RWPE2 (cell line): ENCODE measurements around the gene SLC1A3.

Experiments used
- ATAC-seq: fragments of 200-7000 bp; cut with Tn5 transposase; 3 replicates; pipeline ENCODE4 v1.9.1; 2021; ENCODE audit warnings: low read depth
- DNase-seq: peaks from one replicate; pipeline ENCODE4 v3.0.0-alpha.2; 2020; ENCODE audit warnings: low spot score
- H3K27ac ChIP-seq: fragments of 450-650 bp; 2 replicates; pipeline ENCODE4 v1.5.1; 2017; ENCODE audit warnings: mild to moderate bottlenecking; ENCODE audit not compliant: poor library complexity, severe bottlenecking
- H3K27me3 ChIP-seq: fragments of 250-450 bp; sonication (Bioruptor Pico); 2 replicates; pipeline ENCODE4 v1.5.1; 2021; ENCODE audit warnings: mild to moderate bottlenecking, moderate library complexity; ENCODE audit not compliant: insufficient read depth, poor library complexity, severe bottlenecking
- H3K36me3 ChIP-seq: fragments of 250-450 bp; sonication (Bioruptor Pico); 2 replicates; pipeline ENCODE4 v1.5.1; 2020; ENCODE audit warnings: low read depth, mild to moderate bottlenecking, moderate library complexity
- H3K4me1 ChIP-seq: fragments of 250-450 bp; sonication (Bioruptor Pico); 2 replicates; pipeline ENCODE4 v1.5.1; 2021; ENCODE audit warnings: mild to moderate bottlenecking, moderate library complexity; ENCODE audit not compliant: insufficient read depth, poor library complexity, severe bottlenecking
- H3K4me3 ChIP-seq: fragments of 250-450 bp; sonication (Bioruptor Pico); 2 replicates; pipeline ENCODE4 v1.5.1; 2021; ENCODE audit warnings: mild to moderate bottlenecking, moderate library complexity; ENCODE audit not compliant: severe bottlenecking
- H3K9me3 ChIP-seq: fragments of 250-450 bp; sonication (Bioruptor Pico); 2 replicates; pipeline ENCODE4 v1.5.1; 2021; ENCODE audit warnings: mild to moderate bottlenecking, moderate library complexity; ENCODE audit not compliant: severe bottlenecking
- CTCF ChIP-seq: fragments of 450-650 bp; IDR thresholded peaks from one replicate; pipeline ENCODE4 v1.5.1; 2017; ENCODE audit warnings: mild to moderate bottlenecking, moderate library complexity; ENCODE audit not compliant: poor library complexity, severe bottlenecking

SLC1A3 gene

GRCh38 chr5:36724467-36725332 is 118.3 kb downstream of the SLC1A3 start:
- H3K27me3 ChIP-seq = no peaks in the 10 kb centered on the region
- H3K36me3 ChIP-seq = no peaks in the 10 kb centered on the region
- no peak for DNase-seq
- H3K4me1 ChIP-seq = no peaks in the 10 kb centered on the region
- TF ChIP-seq CTCF = no peak
- no peak overlapping the region for H3K27ac ChIP-seq
- no peaks in the 10 kb centered on the region for H3K9me3 ChIP-seq
- no peak overlapping the region for H3K4me3 ChIP-seq
- ATAC-seq = no peak; the same call in 2 of the 3 replicates

- no peaks in the 10 kb centered on the region for H3K27me3 ChIP-seq
- no peak for ATAC-seq
- no peak for TF ChIP-seq CTCF
- no peaks in the 10 kb centered on the region for H3K36me3 ChIP-seq
- no peak overlapping the region for H3K4me3 ChIP-seq
- H3K4me1 ChIP-seq = no peaks in the 10 kb centered on the region
- DNase-seq = no peak
- H3K9me3 ChIP-seq = no peaks in the 10 kb centered on the region
- H3K27ac ChIP-seq = no peak overlapping the region
These were observed 119.9 kb downstream of the SLC1A3 start for GRCh38 chr5:36726317-36726716.

GRCh38 chr5:36726767-36727166 is 120.4 kb downstream of the SLC1A3 start:
- Histone ChIP-seq H3K27ac (no peak overlapping the region), H3K36me3 (no peaks in the 10 kb centered on the region), H3K9me3 (no peaks in the 10 kb centered on the region), H3K27me3 (no peaks in the 10 kb centered on the region), H3K4me1 (no peaks in the 10 kb centered on the region), H3K4me3 (no peak overlapping the region)
- TF ChIP-seq CTCF = no peak
- no peak for ATAC-seq
- DNase-seq = no peak

GRCh38 chr5:36728697-36729543 is 122.5 kb downstream of the SLC1A3 start:
- H3K27ac ChIP-seq = no peak overlapping the region
- H3K27me3 ChIP-seq = no peaks in the 10 kb centered on the region
- H3K36me3 ChIP-seq = no peaks in the 10 kb centered on the region
- DNase-seq = no peak
- peak; percentile 97 for TF ChIP-seq CTCF
- ATAC-seq = peak; percentile 81
- H3K4me3 ChIP-seq = no peak overlapping the region
- no peaks in the 10 kb centered on the region for H3K9me3 ChIP-seq
- H3K4me1 ChIP-seq = no peaks in the 10 kb centered on the region
